Thyroid gland (tissue), 4 donors: Measurements from ENCODE around the gene RASA3.
"Not testable (repeated sequence)": the region's sequence is repeated elsewhere in the genome, so short reads cannot be mapped to it uniquely, and the experiment has no call there.

Source experiments
- POLR2A ChIP-seq, 2 donors: fragments of 450-650 bp; IDR thresholded peaks; one replicate each; pipeline ENCODE4 v1.6.1; 2017; ENCODE audit warnings: antibody characterized with exemption in 2 of 2, mild to moderate bottlenecking in 2 of 2, moderate library complexity in 1 of 2
- TF ChIP-seq, protein P1 (sequence below), 6 experiments: fragments of 200-600 bp in 3 of 6; fragments of 450-650 bp in 3 of 6; sonication (generic) in 3 of 6; IDR thresholded peaks; one replicate each; pipeline ENCODE4 v1.5.1; 2016 to 2019; ENCODE audit warnings: antibody characterized with exemption in 6 of 6, mild to moderate bottlenecking in 2 of 6, inconsistent platforms in 1 of 6, moderate library complexity in 1 of 6

GRCh38 chr13:114020134-114020533 lies 112.3 kb downstream of the RASA3 start:
- TF ChIP-seq, protein P1, sequence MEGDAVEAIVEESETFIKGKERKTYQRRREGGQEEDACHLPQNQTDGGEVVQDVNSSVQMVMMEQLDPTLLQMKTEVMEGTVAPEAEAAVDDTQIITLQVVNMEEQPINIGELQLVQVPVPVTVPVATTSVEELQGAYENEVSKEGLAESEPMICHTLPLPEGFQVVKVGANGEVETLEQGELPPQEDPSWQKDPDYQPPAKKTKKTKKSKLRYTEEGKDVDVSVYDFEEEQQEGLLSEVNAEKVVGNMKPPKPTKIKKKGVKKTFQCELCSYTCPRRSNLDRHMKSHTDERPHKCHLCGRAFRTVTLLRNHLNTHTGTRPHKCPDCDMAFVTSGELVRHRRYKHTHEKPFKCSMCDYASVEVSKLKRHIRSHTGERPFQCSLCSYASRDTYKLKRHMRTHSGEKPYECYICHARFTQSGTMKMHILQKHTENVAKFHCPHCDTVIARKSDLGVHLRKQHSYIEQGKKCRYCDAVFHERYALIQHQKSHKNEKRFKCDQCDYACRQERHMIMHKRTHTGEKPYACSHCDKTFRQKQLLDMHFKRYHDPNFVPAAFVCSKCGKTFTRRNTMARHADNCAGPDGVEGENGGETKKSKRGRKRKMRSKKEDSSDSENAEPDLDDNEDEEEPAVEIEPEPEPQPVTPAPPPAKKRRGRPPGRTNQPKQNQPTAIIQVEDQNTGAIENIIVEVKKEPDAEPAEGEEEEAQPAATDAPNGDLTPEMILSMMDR (IDR thresholded peaks at IDR 0.05) = not testable (repeated sequence)
- TF ChIP-seq POLR2A (IDR thresholded peaks at IDR 0.05) = not testable (repeated sequence)
